ENCODE measurements around the gene MYO1G.

The MYO1G gene

GRCh38 chr7:44972562-44972961 lies 6.3 kb downstream of the MYO1G start:
- H3K27ac ChIP-seq = no peak overlapping the region
- no peak for TF ChIP-seq CTCF (IDR thresholded peaks at IDR 0.05)
- H3K9me3 ChIP-seq = no peaks in the 10 kb centered on the region
- no peak overlapping the region for H3K4me3 ChIP-seq (ENCODE audit: low read depth in 1 of 2, low read length in 1 of 2)
- H3K36me3 ChIP-seq = peaks cover 94% of the 10 kb centered on the region
- H3K27me3 ChIP-seq = no peaks in the 10 kb centered on the region
- H3K4me1 ChIP-seq (ENCODE audit: control insufficient read depth in 1 of 2, insufficient read depth in 1 of 2, low read depth in 1 of 2, low read length in 1 of 2) = peaks cover 12 to 13% of the 10 kb centered on the region in 2 experiments

GRCh38 chr7:44971902-44972441 lies 6.8 kb downstream of the MYO1G start:
- no peak for TF ChIP-seq CTCF (IDR thresholded peaks at IDR 0.05)
- peaks cover 7% of the 10 kb centered on the region in 2 experiments for H3K4me1 ChIP-seq (ENCODE audit: control insufficient read depth in 1 of 2, insufficient read depth in 1 of 2, low read depth in 1 of 2, low read length in 1 of 2)
- peaks cover 100% of the 10 kb centered on the region for H3K36me3 ChIP-seq
- no peak overlapping the region for H3K27ac ChIP-seq
- H3K9me3 ChIP-seq = no peaks in the 10 kb centered on the region
- H3K27me3 ChIP-seq = no peaks in the 10 kb centered on the region
- no peak overlapping the region for H3K4me3 ChIP-seq (ENCODE audit: low read depth in 1 of 2, low read length in 1 of 2)

- peaks cover 100% of the 10 kb centered on the region for H3K36me3 ChIP-seq
Measured at GRCh38 chr7:44971188-44971901, 7.5 kb downstream of the MYO1G start.

GRCh38 chr7:44970523-44971051 lies 8.2 kb downstream of the MYO1G start:
- no peak overlapping the region for H3K4me3 ChIP-seq (ENCODE audit: low read depth in 1 of 2, low read length in 1 of 2)
- no peaks in the 10 kb centered on the region for H3K4me1 ChIP-seq (ENCODE audit: control insufficient read depth in 1 of 2, insufficient read depth in 1 of 2, low read depth in 1 of 2, low read length in 1 of 2)
- no peak overlapping the region for H3K27ac ChIP-seq
- H3K27me3 ChIP-seq = no peaks in the 10 kb centered on the region
- no peak for TF ChIP-seq CTCF (IDR thresholded peaks at IDR 0.05)
- no peaks in the 10 kb centered on the region for H3K9me3 ChIP-seq
- H3K36me3 ChIP-seq = peaks cover 100% of the 10 kb centered on the region

More at GRCh38 chr7:44971188-44971901, 7.5 kb downstream of the MYO1G start:
- Histone ChIP-seq H3K4me1 (ENCODE audit: control insufficient read depth in 1 of 2, insufficient read depth in 1 of 2, low read depth in 1 of 2, low read length in 1 of 2) (peaks cover under 1% of the 10 kb centered on the region in 2 experiments), H3K4me3 (ENCODE audit: low read depth in 1 of 2, low read length in 1 of 2) (no peak overlapping the region), H3K27ac (no peak overlapping the region), H3K9me3 (no peaks in the 10 kb centered on the region), H3K27me3 (no peaks in the 10 kb centered on the region)
- no peak for TF ChIP-seq CTCF (IDR thresholded peaks at IDR 0.05)

GRCh38 chr7:44969701-44970522 lies 8.9 kb downstream of the MYO1G start:
- no peaks in the 10 kb centered on the region for H3K4me1 ChIP-seq (ENCODE audit: control insufficient read depth in 1 of 2, insufficient read depth in 1 of 2, low read depth in 1 of 2, low read length in 1 of 2)
- no peak for TF ChIP-seq CTCF (IDR thresholded peaks at IDR 0.05)
- H3K4me3 ChIP-seq (ENCODE audit: low read depth in 1 of 2, low read length in 1 of 2) = no peak overlapping the region
- no peak overlapping the region for H3K27ac ChIP-seq
- no peaks in the 10 kb centered on the region for H3K27me3 ChIP-seq
- peaks cover 100% of the 10 kb centered on the region for H3K36me3 ChIP-seq
- H3K9me3 ChIP-seq = no peaks in the 10 kb centered on the region
